Measurements from ENCODE around the gene KLF11.

KLF11 gene

DNA sequence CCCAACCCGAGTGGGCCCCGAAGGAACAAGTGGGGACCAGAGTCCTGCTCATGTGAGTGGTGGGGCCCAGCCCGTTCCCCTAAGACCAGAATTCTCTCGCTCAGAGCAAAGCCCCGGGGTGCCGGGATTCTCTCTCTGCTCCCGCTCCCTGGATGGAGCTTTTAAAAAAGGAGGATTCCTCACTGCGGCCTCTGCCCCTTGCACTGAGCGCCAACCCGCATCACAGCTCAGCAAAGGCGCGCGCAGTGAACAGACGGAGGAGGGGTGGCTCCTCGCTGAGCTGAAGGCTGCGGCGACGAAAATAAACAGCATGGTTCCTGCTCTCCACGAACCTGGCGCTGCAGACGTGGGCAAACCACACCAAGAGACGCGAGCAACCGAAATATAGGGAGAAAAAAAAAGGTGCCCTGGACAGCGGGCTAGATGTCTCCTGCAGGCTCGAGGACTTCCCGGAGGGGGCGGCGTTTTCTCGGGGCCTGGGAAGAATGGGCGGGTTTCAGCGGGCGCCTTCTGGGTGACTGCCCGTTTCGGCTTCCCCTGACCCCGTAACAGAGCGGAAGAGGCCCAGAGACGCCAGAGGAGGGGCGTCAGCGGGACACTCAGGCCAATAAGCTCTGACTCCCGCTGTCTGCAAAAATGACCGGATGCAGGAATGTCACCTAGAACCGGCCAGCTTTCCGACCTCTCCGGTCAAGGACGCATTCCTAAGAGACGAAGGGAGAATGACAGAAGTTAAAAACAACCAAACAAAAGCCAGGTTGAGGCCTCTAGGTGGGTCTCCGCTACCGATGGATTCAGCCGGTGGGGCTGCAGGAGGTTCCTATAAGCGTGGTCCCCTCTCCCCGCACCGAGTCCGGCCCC, 819 bp upstream of the KLF11 start:
- no peak for DNase-seq (ENCODE audit: low spot score)

DNA sequence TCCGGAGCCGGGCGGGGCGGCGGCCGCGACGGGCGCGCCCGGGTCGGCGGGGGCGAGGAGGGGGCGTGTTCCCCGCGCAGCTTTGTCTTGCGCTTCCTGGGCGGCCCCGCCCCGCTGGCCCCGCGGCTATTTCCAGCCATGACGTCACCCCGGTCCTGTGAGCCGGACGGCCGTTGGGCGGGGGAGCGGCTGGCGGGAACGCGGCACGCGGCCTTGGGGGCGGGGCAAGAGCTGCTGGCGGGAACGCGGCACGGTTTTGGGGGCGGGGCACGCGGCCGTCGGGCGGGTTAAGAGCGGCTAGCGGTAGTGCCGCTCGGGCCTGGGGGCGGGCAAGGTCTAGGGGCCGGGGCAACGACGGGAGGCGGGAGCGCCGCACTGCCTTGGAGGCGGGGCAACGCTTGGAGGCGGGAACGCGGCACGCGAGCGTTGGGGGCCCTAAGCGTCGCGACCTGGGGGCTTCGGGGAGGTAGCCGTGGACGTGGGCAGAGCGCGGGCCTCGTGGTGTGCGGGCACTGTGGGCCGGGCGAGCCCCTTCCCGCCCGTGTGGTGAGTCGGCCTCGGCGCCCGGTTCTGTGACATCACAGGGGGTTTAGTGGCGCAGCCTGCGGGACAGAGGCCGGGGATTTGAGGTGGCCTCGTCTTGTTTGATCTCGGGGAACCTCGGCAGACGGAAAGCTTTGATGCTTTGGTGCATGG, 704 bp downstream of the KLF11 start:
- DNase-seq (ENCODE audit: low spot score): peak; percentile 89

DNA sequence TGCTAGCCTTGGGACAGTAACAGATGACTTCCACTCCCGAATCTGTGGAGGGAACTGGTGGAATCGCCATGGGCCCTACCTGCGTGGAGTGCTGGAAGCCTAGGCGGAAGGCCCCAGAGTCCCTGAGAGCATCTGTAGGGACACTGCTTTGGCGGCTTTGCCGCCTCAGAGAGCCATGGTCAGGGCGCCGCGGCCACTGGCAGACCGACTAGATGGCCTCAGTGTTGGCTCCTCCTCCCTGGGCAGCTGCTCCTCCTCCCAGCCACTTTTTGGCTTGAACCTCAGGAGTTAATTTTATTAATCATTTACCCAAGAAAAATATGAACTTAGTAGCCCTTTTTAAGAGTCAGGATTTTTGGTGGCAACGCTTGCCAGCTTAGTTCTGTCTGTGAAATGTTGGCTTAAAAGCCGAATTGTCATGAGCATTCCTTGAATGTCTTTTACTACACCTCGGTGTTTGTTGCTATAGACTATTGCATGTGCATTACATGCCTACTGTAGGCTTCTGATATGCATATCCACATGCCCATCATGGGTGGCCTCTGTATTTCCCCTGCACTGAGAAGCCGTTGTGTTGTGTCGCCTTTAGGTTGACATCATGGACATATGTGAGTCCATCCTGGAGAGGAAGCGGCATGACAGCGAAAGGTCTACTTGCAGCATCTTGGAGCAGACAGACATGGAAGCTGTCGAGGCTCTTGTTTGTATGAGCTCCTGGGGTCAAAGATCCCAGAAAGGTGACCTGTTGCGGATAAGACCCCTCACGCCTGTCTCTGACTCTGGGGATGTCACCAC, 2.4 kb downstream of the KLF11 start:
- DNase-seq (ENCODE audit: low spot score): no peak

DNA sequence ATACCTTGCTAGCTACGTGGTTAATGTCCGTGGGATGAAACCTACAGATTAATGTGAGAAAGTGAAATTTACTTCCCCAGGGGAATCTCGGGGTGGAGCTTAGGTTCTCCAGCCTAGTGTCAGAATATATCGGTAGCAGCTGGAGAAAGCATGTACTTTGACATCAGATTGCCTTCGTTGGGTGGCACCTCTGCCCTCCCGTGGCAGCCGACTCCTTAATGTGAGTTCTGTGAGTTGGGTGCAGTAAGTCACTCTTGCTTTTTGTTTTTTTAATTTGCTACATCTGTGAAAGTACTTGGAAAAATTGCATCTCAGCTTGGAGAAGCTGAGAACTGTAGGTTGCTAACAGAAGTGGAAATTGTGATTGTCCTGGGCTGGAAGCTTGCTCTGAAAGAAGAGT, 3.6 kb downstream of the KLF11 start:
- no peak for DNase-seq (ENCODE audit: low spot score)

DNA sequence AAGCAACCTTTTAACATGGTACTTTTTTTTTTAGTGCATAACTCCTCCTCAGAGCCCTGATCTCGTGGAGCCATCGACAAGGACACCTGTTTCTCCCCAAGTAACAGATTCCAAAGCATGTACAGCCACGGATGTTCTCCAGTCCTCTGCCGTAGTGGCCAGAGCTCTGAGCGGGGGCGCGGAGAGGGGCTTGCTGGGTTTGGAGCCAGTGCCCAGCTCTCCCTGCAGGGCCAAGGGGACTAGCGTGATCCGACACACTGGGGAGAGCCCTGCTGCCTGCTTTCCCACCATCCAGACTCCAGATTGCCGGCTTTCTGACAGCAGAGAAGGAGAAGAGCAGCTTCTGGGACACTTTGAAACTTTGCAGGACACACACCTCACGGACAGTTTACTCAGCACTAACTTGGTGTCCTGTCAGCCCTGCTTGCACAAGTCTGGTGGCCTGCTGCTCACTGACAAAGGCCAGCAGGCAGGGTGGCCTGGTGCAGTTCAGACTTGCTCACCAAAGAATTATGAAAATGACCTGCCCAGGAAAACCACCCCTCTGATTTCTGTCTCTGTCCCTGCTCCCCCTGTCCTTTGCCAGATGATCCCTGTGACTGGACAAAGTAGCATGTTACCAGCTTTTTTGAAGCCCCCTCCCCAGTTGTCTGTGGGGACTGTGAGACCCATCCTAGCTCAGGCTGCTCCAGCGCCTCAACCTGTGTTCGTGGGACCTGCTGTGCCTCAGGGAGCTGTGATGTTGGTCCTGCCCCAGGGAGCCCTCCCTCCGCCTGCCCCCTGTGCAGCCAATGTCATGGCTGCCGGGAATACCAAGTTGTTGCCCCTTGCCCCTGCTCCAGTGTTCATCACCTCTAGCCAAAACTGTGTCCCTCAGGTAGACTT, 4.5 kb downstream of the KLF11 start:
- peak; percentile 14 for DNase-seq (ENCODE audit: low spot score)

DNA sequence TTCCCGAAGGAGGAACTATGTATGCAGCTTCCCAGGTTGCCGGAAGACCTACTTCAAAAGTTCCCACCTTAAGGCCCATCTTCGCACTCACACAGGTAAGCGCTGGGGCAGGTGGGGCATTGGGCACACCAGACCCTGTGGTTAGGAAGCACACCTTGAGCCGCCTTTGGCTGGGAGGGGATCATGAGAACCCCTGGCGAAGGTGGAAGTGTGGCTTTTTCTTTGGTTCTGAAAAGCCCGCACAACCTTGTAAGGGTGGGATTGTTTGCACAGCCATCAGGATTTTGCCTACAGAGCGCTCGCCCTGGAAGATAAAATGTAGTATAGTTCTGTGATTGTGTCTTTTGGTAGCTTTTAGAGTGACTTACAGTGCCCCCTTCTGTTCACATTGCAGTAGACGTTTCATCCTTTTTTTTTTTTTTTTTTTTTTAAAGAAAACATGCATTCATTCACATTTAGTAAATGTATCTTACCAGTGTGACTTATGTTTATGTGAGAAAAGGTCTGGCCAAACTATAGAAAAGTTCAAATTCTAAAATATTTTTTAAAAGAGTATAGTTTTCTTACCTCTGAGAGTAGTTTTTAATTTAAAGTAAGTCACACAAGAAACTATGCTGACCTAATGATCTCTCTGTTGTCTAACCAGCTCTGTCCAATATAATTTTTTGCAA, 5.3 kb downstream of the KLF11 start:
- DNase-seq (ENCODE audit: low spot score): peak; percentile 49

DNA sequence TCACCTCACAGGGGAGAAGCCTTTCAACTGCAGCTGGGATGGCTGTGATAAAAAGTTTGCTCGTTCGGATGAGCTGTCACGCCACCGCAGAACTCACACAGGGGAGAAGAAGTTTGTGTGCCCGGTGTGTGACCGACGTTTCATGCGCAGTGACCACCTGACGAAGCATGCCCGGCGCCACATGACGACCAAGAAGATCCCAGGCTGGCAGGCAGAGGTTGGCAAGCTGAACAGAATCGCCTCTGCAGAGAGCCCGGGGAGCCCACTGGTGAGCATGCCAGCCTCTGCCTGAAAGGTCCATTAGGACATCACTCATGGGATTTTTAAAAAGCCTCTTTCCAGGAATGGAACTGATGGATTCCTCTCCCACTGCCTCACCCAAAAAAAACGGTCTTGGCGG, 8.9 kb downstream of the KLF11 start:
- DNase-seq (ENCODE audit: low spot score): no peak

DNA sequence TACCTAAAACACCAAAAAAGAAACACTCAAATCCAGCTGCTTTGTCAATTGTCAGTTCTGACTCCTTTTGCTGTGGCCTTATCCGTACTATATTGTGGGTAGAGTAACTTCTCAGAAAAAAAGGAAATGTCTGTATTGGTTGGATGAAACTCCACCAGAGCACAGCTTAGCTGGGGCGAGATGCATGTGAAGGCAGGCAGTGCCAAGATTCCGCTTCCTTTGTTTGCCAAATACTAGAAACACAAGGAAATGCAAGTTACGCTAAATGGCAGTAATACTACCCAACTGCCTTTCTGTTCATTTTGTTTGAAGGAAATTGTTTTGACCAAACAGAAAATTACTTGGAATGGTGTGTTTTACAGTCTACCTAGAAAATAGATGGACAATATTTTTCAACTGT, 10.0 kb downstream of the KLF11 start:
- DNase-seq (ENCODE audit: low spot score): no peak

DNA sequence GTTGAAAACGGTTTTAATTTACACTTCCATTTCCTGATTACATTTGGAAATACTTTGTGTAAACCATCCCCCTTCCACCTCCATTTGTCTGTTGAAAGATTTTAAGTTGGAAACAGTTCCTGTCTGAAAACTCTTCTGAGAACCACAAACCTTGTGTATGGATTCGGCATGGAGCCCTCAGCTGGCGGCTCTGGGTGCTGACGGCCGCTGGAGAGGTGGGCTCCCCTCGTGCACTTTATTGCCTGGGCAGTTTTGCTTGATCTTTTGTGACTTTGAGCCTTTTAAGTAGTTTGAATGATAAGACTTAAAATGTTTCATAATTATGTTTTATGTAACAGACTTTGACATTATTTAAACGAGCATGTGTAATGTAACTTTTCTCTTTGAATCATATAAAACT, 11.1 kb downstream of the KLF11 start:
- DNase-seq (ENCODE audit: low spot score): no peak

DNA sequence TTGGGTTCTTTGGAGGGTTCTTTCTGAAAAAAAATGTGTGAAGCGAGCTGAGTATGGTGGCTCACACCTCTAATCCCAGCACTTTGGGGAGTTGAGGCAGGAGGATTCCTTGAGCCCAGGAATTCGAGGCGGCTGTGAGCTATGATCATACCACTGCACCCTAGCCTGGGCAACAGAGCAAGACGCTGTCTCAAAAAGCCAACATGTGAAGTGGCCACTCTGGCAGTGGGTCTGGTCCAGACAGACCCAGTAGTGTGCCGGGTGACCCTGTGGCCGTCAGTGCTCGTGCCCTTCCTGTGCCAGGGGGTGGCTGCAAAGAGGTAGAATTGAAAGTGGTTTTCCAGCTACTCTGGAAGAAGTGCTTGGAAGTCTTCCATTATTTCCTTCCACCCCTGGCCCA, 11.6 kb downstream of the KLF11 start:
- DNase-seq (ENCODE audit: low spot score): no peak

DNA sequence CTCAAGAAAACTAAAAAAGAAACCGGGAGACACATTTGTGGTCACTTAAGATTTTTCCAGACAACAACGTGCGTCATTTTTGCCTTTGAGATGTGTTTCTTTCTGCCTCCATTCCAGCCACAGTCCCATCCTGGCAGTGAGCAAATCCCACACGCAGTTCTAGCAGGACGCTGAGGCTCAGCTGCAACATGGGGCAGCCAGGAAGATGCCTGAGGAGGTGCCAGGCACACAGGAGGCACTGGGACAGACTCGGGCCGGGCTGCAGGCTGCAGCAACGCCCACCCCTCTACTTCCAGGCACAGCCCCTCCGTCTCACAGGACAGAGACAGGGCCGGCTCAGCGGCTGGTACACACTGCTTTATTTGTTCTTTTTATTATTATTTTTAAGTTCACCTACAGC, 13.1 kb downstream of the KLF11 start:
- no peak for DNase-seq (ENCODE audit: low spot score)

DNA sequence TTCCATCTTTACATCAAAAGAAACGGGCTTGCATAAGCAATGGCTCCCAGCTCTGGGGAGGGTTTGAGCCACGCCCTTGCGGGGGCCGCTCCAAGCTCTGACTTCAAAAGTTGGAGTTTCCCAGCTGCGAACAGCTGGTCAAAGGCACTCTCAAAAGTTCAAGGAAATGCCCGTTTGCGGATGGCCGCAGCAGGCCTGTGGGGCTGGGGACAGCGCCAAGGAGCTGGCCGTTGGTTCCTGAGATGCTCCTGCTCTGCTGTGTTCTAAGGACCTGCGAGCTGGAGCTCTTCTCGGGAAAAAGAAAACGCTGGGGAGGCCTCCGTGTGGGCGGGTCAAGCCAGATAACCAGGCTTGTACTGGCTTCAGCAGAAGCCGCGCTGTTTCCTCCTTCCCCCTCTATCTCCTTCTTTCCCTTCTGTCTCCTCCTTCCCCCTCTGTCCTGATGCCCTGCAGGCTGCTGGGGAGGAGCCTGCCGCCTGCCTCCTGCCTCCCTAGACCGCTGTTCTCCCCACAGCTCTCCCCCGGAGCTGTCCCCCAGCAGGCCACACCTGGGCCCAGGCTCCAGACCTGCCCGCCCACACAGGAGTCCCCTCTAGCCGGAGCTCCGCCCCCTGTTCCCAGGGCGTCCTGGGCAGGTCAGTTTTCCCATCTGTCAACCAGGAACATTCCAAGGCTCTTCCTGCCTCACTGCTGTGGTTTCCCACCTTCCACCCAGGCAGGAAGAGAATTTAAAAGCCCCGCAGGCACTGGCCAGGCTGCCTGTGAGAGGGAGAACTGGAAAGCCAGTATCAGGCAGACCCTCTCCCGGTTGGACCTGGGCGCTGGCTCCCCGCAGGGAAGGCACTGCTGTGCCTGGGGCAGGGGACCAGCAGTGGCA, 14.1 kb downstream of the KLF11 start:
- no peak for DNase-seq (ENCODE audit: low spot score)

DNA sequence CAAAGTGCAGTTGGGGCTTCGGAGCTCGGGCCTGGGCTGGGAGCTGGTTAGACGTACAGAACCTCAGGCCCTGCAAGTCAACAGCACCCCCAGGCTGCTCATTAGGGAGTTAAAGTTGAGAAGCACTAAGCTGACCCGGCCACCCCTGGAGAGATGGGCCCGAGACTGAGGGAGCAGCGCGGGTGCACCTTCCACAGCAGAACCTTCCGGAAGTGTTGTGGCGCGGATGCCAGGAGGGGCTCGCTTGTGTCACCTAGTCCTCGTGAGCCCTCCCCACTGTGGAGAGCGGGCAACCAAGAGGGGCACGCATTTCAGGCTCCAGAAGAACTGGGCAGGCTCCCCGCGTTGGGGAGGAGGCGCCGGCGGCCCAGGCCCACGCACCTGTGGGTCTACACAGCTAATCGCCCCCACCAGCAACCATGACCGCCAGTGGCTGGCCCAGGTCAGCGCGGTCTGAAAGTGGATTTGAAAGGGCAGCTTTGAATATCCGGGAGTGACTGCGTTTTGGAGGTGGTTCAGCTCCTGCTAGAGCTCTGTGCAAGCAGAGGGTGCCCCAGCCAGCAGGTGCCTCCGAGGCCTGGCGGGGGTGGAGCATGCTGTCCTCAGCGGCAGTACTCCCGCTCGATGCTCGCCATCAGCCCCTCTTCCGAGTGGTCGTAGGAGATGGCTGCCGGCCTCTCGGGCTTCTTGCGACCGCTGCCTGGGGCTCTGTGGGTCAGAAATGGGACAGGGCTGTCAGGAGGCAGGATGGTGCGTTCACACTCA, 15.1 kb downstream of the KLF11 start:
- DNase-seq (ENCODE audit: low spot score): no peak

DNA sequence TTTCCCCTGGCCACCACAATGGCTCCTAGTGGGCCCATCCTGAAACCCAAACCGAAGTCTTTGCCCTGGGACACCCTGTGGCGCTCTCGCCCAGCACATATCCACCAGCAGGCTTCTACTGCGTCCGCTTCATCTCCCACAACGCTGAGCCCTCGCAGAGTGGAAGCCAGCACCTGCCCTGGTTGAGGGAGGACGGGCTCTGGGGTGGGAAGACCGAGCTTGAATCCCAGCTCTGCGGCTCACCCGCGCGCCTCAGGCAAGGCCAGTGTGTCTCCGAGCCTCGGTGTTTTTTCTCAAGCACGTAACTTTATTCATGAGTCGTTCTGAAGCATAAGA, 15.6 kb downstream of the KLF11 start:
- DNase-seq (ENCODE audit: low spot score): no peak

DNA sequence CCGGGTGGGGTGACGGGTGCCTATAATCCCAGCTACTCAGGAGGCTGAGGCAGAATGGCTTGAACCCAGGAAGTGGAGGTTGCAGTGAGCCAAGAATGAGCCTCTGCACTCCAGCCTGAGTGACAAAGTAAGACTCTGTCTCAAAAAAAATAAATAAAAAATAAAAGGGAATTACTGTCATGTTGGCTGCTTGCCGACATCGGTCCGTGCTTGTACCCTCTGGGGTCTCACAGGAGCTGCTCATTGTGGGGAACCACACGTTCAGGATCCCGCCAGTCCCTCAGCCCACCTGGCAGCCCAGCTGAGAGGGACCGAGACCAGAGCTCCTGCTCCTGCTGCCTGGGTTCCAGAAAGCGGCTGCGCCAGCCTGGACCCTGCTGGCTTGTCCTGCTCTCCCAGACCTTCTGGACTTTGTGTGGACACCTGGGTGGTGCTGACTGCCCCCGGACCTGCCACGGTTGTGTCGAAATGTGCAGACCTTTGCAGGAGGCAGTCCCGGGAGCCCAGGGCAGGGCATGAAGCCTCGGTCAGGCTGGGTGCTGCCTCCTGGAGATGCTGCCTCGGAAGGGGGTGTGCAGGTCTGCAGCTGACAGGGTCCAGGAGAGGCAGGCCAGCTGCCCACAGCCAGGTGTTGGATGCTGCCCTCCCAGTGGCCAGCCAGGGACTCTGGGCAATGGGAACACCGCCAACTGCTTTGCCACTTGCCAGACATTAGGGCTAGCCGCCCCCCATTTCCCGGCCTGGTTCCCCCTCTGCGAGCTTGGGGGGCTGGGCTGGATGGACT, 16.4 kb downstream of the KLF11 start:
- no peak for DNase-seq (ENCODE audit: low spot score)

DNA sequence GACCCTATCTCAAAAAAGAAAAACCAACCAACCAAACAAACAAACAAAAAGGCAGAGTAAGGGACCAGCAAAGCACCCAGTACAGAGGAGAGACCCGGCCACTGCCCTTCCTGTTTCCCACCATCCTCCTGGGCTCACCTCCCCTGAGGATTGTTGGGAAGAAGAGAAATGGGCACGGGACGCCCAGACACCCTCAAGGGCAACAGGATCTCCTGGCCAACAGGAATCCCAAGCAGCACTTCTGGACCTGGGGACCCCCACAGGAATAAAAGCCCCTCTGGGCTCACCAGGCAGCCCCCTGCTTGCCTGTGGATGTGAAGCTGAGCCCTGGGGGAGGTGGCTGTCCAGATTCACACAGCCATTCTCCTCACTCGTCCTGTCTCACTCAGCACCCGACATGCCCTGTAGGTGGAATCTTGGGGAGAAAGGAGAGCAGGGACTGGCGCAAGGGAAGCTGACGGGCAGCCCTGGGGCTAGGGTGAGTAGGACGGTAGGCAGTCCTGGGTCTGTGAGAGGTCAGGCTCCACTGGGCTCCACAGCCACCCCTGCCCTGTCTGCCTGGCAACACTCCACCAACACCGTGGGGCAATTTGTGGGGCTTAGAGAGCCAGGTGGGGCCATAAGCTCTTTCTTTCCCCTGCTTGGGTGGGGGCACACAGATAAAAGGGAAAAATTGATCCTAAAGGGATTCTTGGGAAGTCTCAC, 18.0 kb downstream of the KLF11 start:
- no peak for DNase-seq (ENCODE audit: low spot score)

DNA sequence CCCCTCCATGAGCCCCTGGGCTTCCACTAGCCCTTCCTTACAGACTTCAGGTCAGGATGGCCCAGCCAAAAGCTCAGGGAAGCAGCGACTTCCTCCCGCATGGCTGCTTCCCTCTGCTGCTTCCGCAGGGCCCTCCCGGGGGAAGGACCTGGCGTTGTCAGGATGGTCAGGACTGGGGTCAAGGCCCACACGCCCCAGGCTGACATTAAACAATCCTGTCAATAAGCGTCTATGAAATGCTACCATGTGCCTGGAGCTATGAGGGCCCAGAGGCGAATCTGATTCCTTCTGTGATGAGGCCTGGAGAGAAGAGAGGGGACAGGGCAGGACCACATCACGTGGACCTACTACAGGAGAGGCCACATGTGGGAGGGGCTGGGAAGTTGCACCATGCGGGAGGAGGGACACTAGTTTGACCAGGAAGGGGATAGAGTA, 19.6 kb downstream of the KLF11 start:
- DNase-seq (ENCODE audit: low spot score): no peak

DNA sequence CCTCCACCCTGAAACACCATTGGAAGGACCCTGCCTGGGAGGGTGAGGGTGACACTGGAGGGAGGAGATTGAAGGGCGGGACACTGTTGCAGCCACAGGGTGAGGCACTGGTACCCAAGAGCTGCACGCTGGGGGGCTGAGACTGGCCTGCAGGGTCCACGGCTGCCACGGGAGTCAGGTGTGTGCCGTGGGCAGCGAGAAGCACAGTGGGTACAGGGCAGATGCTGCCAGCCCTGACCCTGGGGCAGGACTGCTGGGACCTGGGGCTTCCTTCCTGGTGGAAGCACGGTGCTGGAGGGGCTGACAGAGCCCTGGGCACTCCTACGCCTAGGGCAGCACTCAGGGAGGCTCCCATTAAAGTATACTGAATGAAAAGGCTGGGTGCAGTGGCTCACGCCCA, 20.2 kb downstream of the KLF11 start:
- DNase-seq (ENCODE audit: low spot score): no peak
